Lower leg skin (tissue), 3 donors: ENCODE results near the gene STK16.

Experiments used
- POLR2A ChIP-seq, 2 donors: fragments of 450-650 bp; IDR thresholded peaks; one replicate each; pipeline ENCODE4 v1.6.1; 2016 to 2017; ENCODE audit warnings: antibody characterized with exemption in 2 of 2, mild to moderate bottlenecking in 1 of 2, moderate library complexity in 1 of 2
- TF ChIP-seq, protein P1 (sequence below), 3 donors: fragments of 450-650 bp; IDR thresholded peaks; one replicate each; pipeline ENCODE4 v1.5.1; 2016; ENCODE audit warnings: antibody characterized with exemption in 3 of 3, mild to moderate bottlenecking in 3 of 3, moderate library complexity in 2 of 3

- TF ChIP-seq, protein P1, sequence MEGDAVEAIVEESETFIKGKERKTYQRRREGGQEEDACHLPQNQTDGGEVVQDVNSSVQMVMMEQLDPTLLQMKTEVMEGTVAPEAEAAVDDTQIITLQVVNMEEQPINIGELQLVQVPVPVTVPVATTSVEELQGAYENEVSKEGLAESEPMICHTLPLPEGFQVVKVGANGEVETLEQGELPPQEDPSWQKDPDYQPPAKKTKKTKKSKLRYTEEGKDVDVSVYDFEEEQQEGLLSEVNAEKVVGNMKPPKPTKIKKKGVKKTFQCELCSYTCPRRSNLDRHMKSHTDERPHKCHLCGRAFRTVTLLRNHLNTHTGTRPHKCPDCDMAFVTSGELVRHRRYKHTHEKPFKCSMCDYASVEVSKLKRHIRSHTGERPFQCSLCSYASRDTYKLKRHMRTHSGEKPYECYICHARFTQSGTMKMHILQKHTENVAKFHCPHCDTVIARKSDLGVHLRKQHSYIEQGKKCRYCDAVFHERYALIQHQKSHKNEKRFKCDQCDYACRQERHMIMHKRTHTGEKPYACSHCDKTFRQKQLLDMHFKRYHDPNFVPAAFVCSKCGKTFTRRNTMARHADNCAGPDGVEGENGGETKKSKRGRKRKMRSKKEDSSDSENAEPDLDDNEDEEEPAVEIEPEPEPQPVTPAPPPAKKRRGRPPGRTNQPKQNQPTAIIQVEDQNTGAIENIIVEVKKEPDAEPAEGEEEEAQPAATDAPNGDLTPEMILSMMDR (IDR thresholded peaks at IDR 0.05): no peak
- no peak for TF ChIP-seq POLR2A (IDR thresholded peaks at IDR 0.05)
These were observed 2.0 kb upstream of the STK16 start for GRCh38 chr2:219243291-219243761.
